Transverse colon (tissue), 4 donors: ENCODE data around the gene PLTP.

Experiments
- CTCF ChIP-seq, 5 experiments: fragments of 200-600 bp in 3 of 5; fragments of 450-650 bp in 2 of 5; sonication (generic) in 3 of 5; IDR thresholded peaks; 1 replicate in 2 of 5; 2 replicates in 3 of 5; pipeline ENCODE4 v1.5.1; 2016 to 2017; ENCODE audit warnings: antibody characterized with exemption in 5 of 5, inconsistent platforms in 3 of 5, mild to moderate bottlenecking in 2 of 5, moderate library complexity in 1 of 5
- POLR2AphosphoS5 ChIP-seq, 3 donors: sonication (generic); formaldehyde crosslinking; IDR thresholded peaks; one replicate each; pipeline ENCODE4 v1.6.1; 2016; ENCODE audit warnings: antibody characterized with exemption in 3 of 3

DNA sequence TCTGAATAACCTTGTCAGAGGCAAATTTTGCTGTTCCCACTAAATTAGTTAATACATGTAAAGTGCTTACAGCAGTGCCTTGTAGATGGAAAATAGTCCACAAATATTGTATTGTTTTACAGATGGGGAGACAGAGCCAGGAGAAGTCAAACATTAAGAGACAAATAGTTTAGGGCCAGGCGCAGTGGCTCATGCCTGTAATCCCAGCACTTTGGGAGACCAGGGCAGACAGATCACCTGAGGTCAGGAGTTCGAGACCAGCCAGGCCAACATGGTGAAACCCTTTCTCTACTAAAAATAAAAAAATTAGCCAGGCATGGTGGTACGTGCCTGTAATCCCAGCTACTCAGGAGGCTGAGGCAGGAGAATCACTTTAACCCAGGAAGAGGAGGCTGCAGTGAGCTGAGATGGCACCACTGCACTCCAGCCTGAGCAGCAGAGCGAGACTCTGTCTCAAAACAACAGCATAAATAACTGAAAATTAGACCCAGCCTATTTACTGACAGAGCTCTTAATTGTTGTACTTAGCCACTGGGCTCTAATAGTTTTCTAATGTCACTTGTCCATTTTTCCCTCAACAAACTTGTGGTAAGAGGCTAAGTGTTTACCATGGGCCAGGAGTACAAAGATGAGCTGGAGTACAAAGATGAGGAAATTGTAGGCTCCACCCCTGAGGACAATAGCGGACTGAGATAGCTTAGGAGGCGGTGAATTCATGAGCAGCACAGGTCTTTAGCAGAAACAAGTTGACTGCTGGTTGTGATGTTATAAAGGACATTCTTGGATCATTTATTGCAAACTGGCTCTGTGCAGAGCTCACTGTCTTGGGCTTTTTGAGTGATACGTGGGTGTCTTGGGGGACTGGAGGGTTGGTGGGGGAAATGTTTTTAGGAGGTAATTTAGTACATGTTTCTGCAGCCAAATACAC is 48.1 kb downstream of the PLTP start:
- TF ChIP-seq CTCF (IDR thresholded peaks at IDR 0.05) (no peak), POLR2AphosphoS5 (IDR thresholded peaks at IDR 0.05) (no peak)
